Fibroblast of pulmonary artery (primary cell): ENCODE measurements around the gene CACNA1I.

Experiments
- DNase-seq: peaks from one replicate; pipeline ENCODE4 v3.0.0-alpha.2; 2010; ENCODE audit warnings: low read depth
- H3K4me3 ChIP-seq: replicated peaks from 2 replicates; pipeline ENCODE4 v1.5.1; 2011; ENCODE audit warnings: low read depth, mild to moderate bottlenecking, control low read depth, low read length, moderate library complexity
- TF ChIP-seq, protein P1 (sequence below): IDR thresholded peaks from 2 replicates; pipeline ENCODE4 v1.5.1; 2011; ENCODE audit warnings: mild to moderate bottlenecking, control low read depth, low read length, inconsistent platforms; ENCODE audit errors: missing control alignments

Gene CACNA1I

DNA sequence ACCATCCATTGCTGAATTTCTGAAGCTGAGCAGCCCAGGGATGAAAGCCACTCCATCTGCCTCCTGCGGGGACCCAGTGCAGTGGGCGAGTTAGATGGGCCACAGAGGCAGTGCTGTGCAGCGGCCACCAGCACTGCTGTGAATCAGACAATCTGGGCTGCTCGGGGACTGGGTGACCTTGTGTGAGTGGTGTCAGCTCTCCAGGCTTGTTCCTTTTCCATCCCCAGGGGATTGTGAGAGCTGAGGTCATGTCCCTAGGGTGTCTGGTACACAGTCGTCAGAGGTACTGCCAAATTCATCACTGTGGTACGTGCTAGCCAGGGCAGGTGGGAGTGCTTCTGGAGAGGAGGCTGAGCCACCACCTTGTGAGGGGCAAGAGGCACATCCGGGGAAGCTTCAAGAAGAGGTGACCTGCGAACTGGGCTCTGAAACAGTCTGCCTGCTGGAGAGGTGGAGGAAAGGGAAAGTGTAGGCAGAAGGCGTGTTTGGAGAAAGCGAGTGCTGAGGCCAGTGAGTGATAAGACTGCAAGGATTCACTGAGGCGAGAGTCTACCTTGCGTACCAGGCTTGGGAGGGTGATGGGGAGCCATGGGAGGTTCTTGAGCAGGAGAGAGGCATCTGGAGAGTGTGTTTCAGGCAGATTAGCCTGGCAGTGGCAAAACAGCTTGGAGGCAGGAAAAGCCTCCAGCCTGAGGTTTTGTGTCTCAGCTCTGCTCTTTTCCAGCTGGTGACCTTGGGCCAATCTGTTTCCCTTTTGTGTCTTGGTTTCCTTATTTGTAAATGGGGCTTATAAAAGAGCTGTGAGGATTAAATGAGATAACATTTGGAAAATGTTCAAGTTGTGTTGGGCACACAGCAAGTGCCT lies 22.7 kb downstream of the CACNA1I start:
- TF ChIP-seq, protein P1, sequence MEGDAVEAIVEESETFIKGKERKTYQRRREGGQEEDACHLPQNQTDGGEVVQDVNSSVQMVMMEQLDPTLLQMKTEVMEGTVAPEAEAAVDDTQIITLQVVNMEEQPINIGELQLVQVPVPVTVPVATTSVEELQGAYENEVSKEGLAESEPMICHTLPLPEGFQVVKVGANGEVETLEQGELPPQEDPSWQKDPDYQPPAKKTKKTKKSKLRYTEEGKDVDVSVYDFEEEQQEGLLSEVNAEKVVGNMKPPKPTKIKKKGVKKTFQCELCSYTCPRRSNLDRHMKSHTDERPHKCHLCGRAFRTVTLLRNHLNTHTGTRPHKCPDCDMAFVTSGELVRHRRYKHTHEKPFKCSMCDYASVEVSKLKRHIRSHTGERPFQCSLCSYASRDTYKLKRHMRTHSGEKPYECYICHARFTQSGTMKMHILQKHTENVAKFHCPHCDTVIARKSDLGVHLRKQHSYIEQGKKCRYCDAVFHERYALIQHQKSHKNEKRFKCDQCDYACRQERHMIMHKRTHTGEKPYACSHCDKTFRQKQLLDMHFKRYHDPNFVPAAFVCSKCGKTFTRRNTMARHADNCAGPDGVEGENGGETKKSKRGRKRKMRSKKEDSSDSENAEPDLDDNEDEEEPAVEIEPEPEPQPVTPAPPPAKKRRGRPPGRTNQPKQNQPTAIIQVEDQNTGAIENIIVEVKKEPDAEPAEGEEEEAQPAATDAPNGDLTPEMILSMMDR = no peak
- H3K4me3 ChIP-seq = no peak overlapping the region
- DNase-seq = no peak

DNA sequence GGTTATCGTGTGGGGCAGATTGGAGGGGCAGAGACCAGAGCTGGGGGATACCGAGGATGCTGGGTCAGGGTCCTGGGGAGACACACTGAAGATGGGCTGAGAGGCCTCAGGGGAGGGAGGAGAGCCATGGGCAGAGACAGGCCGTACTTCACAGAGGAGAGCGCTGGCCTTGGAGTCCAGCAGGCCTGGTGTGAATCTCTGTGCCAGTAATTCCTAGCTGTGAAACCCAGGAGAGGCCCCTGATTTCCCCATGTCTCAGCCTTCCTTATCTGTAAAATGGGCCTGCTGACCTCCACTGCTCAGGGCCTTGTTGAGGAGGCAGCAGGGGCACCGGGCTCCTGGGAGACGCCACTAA lies 23.4 kb downstream of the CACNA1I start:
- DNase-seq = no peak
- TF ChIP-seq, protein P1 = no peak
- no peak overlapping the region for H3K4me3 ChIP-seq

DNA sequence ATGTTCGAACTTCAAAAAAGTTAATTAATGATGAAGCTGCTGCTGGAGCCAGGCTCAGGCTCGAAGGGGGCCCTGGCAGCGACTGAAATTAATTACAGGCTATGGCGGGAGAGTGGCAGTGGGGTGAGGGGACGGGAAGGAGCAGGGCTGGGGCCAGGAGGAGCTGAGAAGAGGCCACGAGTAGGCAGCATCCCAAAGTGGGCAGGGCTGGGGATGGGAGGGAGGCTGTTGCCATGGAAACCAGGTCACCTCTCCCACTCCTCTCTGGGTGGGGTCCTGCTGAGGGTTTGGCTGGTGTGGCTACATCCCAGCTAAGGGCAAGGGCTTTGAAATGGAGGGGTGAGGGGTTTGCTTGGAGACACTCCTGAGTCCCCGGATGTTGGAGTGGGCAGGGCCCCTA lies 23.9 kb downstream of the CACNA1I start:
- H3K4me3 ChIP-seq = no peak overlapping the region
- no peak for DNase-seq
- TF ChIP-seq, protein P1 = no peak

DNA sequence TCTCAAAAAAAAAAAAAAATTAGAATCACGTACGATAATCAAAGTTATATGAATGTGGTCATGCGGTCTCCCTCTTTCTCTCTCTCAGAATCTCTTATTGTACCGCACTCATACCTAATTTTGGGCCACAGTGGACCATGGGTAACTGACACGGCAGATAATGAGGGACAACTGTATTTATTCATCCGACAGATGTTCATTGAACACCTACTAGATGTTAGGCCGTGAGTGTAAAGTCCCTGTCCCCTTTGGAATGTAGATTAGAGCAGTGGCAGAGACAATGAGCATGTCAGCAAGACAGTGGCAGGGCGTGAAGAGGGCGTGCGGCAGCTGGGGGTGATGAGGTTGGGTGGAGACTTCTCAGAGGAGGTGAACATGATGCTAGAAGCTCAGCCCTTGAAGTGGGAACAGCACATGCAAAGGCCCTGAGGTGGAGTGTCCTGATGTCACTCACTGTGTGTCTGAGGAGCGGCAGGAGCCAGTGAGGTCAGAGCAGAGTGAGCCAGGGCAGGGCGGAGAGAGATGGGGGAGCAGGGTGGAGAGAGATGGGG lies 25.1 kb downstream of the CACNA1I start:
- no peak for DNase-seq
- H3K4me3 ChIP-seq = no peak overlapping the region
- TF ChIP-seq, protein P1 = no peak

DNA sequence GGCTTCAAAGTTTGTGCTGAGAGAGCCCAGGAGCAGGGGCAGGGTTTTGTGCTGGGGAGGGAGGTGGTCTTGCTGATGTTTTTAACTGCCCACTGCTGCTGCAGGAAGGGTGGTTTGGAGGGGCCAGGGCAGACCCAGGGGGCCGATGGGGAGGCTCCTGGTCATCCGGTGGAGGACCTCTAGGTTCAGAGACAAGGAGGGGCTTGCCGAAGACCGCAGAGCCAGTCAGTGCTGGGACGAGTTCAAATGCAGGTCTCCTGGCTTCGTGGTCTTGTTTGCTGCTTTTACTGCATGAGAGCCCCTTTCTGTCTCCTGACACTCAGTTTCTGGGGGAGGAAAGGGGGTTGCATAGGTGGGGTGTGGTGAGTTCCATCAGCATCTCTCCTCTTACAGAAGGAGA lies 26.0 kb downstream of the CACNA1I start:
- TF ChIP-seq, protein P1 = no peak
- no peak for DNase-seq
- H3K4me3 ChIP-seq = no peak overlapping the region

DNA sequence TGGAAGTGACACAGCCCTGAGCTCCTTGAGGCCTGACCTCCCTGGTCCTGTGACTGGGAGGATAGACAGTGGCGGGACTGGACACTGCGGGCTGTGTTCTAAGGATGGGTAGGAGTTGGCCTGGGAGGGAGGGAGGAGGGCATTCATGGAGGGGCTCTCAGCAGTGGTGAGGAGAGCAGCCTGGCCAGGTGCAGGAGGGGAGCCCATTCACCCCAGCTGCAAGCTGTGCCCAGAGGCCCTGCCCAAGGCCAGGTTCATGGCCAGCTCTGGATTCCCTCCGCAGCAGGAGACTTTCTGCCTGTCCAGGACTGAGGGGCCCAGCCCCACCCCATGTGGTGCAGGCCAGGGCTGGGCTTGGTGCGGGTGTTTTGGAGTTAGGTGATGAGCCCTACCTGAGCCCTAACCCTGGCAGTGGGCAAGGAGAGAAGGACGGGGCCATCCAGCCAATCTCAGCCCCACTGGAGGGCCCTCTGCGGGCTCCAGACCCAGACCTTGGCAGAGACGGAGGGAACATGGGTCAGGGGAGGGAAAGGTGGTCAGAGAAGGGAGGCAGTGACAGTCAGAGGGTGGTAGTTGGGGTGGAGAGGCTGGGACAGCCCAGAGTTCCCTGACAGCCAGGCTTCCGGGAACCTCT lies 26.8 kb downstream of the CACNA1I start:
- DNase-seq = no peak
- no peak overlapping the region for H3K4me3 ChIP-seq
- TF ChIP-seq, protein P1 = no peak
